HG02852 (cell line): ENCODE measurements around the gene CHD8.
A peak's percentile ranks its signal among the peaks of the same experiment; 100 is the strongest.

Experiments
- ATAC-seq: cut with Tn5 transposase; IDR thresholded peaks from one replicate; pipeline ENCODE4 v1.9.1; 2021; ENCODE audit warnings: mild to moderate bottlenecking, moderate library complexity; ENCODE audit not compliant: unreplicated experiment

CHD8 gene

DNA sequence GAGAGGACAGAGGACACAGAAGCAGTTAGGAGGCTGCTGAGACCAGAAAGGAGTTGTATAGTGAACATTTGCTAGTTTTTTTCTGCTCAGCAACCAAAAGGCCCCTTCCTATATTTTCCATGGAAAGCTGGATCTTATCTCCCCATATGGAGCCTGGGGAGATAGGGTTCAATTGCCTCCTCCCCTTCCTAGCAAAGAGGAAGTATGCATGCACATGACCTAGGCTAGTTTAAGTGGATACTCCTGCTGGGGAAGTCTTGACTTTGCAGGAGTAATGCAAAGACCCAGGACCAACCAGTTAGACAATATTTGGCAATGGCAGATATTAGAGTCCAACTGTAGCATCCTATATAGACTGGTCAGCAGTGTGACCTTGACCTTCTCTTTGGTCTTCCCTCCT lies 15.1 kb downstream of the CHD8 start:
- ATAC-seq, result no peak

DNA sequence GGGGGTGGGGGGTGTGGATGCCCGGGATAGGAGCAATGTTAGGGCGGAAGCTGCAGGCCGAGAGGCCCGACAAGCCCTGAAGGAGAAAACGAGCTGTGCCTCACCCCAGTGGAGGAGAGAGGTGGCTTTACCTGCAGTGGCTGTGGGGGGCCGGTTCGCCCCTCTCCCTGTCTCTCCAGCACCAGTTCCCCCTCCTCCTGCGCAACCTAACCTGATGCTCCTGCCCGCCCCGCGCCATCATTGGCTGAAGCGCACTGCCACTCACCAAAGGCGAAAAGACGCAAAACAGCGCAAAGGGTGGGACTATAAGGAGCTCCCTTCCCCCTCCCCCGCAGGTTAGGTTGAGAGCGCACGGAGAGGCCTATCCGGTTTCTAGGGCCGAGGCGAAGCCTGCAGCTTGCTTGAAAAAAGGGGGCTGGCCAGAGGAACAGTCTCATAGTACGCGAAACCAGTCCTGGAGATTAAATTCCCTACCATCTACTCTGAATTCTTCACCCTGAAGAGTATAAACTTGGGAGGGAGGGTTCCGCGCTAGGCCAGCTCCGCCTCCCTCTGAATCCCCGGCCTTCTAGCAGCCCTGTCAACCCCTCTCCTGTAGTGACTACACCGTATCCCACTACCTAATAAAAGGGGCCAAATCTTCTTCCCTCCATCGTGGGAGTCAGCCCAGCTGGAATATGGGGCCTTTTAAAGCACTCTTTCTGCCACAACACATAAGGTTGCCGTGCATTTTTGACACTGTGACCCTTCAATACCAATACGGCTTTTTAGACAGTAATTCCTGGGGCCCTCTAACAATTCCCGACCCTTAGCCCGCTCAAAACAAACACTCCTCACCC lies 18.6 kb downstream of the CHD8 start:
- peak; percentile 98 for ATAC-seq

DNA sequence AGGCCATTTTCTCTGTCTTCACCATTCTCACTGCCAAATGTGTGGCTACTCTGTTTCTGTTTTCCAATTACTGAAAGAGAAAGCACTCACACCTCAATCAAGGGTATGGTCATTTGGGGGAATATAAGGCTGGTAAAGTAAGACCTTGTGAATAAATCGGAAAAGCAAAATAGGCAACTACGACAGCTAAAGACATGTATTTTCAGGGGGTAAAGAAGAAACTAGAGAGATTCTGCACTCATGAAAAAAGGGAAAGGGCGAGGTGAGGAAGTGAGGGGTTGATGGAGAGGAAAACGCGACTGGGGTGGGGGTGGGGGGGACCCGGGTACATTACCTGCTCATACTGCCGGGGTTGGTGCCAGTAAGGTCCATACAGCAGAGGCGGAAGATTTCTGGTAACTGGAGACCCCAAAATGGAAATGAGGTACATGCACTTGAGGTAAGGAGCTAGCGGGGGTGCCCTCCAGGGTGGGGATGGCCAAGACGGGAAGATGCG lies 19.3 kb downstream of the CHD8 start:
- ATAC-seq, result no peak

DNA sequence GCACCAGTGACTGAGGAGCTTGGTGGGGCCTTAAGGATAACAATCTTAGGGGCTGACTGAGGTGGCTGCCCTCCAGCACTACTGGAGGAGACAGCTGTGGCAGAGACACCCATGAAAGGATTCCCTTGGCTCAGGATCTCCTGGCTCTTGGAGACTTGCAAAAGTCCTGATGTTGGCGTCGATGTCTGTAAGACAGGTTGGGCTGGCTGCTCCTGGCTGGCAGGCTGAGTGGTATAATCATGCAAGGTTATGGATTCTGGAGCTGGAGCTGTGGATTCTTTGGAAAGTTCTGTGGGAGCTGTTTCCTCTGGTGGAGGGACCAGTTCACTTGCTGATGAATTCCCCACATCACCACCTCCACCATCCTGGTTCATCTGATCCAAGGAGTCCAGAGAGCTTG lies 24.8 kb downstream of the CHD8 start:
- no peak for ATAC-seq

DNA sequence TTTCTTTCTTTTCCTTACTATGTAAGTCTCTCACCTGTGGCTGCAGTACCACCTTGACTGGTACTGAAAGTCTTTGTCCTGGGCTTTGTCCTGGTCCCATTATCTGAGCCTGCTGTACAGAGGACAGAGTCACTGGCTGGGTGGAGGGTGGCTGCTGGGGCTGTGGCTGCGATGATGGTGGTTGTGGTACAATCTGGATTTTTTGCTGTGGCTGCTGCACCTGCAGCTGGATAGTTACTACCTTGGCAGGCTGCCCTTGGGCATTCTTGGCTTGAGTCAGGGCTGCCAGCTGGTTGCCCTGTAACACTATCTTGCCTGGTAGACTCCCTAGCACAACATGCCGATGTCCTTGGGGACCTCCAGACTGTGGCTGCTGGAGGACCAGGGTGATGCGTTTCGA lies 27.0 kb downstream of the CHD8 start:
- ATAC-seq, result no peak

DNA sequence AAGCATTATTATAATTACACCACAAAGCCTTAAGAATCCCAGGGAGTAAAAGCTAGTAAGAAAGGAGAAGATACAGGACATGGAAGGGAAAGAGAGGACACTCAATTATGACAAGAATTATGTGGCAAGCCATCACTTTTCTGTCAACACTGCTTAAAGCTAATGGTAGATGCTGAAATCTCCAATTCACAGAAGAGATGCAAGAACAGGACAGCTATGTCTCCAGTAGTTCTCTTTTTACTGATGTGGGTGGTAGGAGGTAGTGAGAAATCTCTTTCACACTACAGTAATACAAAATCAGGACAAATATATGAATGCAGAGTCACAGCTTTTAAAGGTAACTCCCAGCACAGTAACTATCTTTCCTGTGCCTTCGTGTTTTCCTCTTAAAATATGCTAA lies 29.2 kb downstream of the CHD8 start:
- no peak for ATAC-seq

DNA sequence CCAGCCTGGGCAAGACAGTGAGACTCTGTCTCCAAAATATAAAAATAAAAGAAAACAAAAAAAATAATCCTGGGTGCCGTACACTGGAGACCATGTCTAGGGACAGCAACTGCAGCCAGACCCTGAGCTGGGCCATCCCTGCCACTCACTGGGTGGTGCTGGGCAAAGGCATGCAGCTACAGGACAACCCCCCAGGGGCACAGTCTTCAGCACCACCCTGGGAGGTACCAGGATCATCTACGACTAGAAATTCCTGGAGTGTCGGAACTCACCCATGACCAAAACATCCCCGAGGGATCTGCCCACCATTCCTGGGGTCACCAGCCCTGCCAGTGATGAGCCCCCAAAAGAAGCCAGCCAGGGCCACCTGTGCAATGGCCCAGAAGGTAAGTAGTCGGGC lies 36.4 kb downstream of the CHD8 start:
- ATAC-seq, result no peak

DNA sequence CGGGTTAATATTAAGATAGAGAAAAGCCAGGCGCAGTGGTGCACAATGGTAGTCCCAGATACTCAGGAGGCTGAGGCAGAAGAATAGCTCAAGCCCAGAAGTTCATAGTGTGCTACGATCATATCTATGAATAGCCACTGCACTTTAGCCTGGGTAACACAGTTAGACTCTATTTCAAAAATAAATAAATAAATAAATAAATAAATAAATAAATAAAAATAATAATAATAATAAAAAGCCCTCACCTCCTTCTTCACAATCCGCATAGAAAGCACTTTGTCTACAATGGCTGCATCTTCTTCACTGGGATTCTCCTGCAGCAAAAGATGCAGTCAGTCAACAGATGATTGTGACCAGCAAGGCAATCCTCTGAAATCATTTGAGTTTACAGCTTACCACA lies 40.6 kb downstream of the CHD8 start:
- no peak for ATAC-seq

DNA sequence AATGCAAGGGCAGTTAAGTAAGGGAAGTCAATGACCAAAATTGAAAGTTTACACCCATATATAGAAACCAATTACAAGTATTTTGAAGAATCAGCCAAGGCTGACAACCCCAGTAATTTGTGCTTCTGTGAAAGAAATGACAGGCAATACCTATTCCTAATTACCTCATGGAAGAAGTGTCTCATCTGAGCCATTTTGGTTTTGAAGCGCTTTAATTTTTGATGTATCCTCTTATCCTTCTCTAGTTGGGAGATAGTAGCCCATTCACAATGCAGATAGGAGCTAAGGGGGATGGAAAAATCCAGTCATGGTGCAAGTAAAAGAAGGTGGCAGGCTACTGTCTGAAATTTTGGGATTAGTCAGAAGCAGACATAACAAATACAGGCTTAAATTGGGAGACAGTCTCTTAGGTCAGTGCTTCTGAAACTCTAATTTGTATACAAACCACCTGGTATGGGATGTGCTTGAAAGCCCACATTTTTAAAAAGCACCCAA lies 41.7 kb downstream of the CHD8 start:
- peak; percentile 65 for ATAC-seq

DNA sequence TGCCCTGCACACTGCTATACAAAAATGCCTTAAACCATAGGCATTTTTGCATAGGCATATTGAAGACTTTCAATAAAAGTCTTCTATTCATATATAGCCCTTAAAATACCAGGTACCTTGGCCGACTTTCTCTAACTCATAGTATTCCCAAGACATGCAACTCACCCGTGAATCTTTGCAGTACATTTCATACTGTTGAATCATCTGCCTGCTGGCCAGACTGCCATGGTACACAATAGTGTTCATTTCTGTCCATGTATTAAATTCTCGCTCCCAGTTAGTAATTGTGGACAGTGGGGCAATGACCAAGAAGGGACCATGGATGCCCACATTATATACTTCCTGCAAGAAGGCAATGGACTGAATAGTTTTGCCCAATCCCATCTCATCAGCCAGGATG lies 47.8 kb downstream of the CHD8 start:
- no peak for ATAC-seq

DNA sequence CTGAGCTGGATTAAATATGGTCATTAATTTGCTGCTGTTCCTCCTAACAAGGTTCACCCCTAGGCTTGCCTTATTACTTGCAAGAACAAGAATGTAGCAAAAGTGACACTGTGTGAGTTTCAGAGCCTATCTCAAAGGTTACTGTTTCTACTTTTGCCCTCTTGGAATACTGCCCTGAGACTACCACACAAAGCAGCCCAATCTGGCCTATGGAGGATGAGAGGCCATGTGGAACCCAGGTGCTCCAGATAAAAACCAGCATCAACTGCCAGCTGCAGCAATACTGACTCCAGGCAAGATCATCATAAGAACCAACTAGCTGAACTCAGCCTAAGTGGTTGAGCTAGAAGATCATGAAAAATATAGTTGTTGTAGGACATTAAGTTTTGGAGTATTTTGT lies 49.7 kb downstream of the CHD8 start:
- no peak for ATAC-seq

DNA sequence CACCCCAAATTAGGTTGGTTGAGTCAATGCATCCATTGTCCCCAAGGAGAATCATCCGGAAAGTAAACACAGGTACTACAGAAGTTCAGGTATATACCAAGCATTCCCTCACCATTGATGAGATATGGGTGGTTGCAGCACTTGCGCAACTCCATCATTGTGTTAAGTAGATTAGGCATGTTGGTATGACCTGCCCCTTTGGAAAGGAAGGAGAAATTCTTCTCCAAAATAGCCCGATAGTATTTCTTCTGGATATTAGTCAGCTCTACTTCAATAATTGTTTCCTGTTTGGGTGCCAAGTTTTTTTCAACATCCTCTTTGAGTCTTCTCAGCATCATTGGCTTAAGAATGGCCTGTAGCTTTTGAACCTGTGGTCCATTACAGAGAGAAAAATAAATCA lies 50.8 kb downstream of the CHD8 start:
- no peak for ATAC-seq

DNA sequence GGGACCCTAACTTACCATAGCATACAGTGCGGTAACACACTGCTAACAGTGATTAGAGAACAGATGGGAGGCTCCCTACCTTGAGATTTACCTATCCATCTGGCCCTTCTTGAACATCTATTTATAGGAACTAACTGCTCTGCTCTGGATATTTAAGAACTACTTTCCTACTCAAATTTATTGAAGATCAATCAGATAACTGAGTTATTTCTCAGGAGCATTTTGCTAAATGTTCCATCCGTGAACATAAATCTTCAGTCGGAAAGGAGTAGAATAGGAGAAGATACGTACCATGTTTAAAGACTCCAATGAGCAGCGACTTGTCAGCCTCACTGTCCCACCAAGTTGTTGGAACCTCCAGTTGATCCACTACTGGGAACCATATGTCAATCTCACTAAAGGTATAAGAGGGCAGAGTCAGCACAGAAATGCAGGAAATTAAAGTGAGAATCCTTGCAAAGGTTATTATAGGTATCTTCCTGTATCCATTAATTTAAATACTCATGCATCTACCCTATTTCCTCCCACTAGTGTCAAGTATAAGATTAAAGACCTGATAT lies 56.5 kb downstream of the CHD8 start:
- no peak for ATAC-seq

DNA sequence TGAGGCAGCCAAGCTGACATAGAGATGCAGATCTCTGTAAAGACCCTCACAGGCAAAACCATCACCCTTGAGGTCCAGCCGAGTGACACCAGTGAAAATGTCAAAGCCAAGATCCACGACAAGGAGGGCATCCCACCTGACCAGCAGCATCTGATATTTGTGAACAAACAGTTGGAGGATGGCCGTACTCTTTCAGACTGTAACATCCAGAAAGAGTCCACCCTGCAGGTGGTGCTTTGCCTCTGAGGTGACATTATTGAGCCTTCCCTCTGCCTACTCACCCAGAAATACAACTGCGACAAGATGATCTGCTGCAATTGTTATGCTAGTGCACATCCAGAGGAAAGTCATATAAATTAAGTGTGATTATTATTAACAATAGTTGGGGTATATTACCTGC lies 57.0 kb downstream of the CHD8 start:
- ATAC-seq, result no peak

DNA sequence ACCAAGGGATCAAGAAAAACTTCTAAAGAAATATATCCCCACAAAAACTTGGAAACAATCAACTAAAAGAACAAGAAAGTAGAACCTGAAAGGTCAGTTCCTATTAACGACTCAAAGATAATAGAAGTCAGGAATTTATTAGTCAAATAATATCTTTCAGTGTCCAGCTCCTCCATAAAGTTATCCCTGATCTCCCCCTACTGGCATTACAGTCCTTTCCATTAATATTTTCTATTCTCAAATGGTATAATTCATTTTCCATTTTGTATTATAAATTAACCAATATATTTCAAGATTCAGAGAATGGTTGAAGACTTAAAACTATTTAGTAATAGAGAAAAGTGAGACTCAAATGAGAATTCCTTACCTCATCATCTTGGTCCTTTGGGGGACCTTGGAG lies 60.5 kb downstream of the CHD8 start:
- no peak for ATAC-seq

DNA sequence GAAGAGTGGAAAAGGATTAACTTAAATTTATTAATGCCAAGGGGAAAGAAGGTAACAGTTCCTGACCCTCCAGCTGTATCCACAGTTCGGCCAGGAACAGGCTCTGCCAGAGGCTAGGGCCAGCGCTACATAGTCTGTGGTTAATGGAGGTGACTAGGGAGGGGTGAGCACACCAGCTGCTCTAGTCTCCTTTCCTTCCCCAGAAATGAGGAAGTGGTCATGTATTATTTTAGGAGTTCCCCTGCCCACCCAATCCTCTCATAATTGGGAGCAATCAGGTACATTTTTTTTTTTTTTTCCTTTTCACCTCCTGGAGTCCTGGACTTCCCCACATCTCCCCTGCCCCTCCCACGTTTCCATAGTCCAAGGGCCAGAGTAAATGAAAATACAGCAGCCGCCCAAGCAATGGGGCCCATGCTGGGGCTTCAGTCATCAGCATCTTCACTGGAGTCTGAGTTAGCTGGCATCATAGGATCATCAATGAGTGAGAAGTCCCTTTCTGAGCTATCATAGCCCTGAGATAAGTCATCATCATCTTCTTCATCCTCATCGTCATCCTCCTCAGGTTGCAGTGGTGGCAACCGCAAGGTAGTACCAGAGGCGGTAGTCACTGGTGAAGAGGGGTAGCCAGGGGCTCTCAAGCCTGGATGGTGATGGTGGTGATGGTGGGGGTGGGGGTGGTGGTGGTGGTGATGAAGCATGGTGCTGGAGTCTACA lies 70.6 kb downstream of the CHD8 start:
- ATAC-seq, result no peak

DNA sequence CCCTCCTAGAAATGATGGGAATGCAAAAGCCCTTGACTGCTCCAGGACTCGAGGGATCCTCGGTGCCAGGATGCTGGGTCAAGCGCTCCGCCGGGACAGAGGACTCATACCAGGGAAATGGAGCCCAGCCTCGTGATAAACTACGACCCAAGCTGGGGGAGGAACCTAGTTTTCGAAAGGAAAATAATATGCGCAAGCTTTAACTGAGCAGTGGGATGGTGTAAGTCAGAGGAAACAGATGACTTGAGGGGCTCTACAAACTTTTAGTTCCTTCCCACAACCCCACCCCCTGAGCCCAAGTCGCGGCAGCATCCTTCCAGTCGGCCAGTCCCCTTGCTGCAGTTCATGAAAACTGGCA lies 71.5 kb downstream of the CHD8 start:
- peak; percentile 32 for ATAC-seq

DNA sequence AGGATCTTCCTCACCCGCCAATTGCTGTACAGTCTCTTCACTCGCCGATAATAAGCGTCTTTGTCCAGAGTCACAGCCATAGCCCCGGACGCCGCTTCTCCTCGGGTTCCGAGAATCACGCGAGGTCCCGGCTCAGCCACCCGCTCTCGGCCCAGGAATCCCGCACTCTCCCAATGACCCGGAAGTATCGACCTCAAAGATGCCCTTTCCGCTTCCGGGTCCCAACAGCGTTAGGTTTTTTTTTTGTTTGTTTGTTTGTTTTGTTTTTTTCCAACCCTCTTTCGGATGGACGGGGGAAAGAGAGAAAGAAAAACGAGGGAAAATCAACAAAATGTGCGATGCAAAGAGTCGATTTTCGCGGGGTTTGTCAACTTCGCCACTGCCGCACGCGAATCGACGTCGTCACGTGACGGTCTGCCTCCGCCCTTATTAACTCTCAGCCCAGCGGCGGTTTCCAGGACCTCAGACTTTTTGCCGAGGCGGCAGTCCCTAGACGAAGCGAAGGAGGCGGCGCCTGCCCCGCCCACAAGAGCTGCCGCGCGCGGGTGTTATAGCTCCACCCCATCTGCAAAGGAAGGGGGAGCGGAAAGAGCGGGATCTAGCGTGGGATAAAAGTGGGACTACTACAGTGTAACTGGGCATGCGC lies 72.0 kb downstream of the CHD8 start, which contains the start of gene SUPT16H:
TSS of gene SUPT16H (minus strand) at position 172 of the 646 bp plus-strand sequence. CDS start at position 80, 92 bp downstream.
- peak; percentile 88 for ATAC-seq

DNA sequence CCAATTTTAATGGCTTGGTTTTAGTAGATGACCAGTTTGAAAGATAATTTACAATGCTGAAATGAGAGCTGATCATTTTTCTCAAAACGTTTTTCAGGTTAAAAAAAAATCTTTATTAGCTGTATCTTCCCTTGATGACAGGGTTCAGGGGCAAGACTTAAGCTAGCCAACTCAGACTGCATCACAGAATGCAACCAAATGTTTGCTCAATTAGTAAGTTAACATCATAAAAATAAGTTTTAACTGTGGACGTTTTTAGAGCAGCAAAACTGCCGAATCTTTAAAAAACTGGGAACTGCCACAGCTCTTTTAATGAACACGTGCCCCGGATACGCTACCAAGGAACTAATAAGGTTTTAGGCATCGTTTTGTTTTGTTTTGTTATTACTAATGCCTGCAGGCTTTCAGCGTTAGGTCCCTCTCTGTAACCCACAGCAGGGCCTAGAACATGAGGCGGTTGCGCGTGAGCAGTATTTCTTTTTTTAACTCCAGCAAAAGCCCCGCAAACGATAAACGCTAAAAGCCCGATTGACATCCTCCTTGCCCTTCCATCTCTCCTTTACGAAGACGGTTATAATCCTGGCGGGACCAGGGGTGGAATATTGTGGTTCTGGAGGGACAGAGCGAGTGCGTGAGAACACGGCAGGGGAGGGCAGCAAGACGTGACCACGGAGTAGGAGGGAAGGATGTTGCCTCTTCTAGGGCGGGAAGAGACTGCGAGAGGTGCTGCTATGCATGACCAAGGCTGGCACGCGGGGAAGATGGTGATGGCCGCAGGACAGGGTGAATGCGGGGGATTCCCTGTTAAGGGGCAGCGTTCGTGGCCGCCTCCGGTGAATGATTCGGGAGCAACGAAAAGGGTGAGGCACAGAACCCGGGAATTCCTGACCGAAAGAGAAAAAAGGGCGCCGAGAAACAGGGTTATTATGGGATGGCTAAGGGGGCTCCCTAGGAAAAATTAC lies 72.8 kb downstream of the CHD8 start:
- peak; percentile 31 for ATAC-seq

DNA sequence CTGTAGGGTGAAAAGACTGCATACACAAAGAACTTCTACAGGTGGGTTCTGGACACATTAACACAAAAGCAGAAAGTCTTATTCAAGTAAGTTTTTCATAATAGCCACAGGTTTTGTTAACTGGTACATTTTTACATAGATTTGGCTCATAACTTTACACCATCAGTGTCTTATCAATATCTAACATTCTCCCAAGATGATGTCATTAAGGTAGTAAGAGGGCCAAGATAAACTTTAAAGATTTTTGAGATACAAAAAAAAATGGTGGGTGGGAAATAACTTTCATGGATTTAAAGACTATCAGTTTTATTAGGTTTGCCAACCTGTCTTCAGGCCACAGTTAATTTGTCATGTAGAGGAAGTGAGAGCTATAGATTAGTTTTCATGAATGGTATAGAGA lies 73.8 kb downstream of the CHD8 start:
- ATAC-seq, result no peak
